ENCODE measurements around the gene SH2D5.
A peak's percentile ranks its signal among the peaks of the same experiment; 100 is the strongest.

The SH2D5 gene

GRCh38 chr1:20703124-20703756, 29.3 kb downstream of the SH2D5 start:
- ChIA-PET POLR2A (no interaction called here), CTCF (interaction anchor here (1.1 to 9.7 kb wide), 3 partner anchors 492 to 665 kb away, joined by 3 to 122 read pairs (median 3); no protein-coding TSS in a partner anchor)
- TF ChIP-seq, protein P1, sequence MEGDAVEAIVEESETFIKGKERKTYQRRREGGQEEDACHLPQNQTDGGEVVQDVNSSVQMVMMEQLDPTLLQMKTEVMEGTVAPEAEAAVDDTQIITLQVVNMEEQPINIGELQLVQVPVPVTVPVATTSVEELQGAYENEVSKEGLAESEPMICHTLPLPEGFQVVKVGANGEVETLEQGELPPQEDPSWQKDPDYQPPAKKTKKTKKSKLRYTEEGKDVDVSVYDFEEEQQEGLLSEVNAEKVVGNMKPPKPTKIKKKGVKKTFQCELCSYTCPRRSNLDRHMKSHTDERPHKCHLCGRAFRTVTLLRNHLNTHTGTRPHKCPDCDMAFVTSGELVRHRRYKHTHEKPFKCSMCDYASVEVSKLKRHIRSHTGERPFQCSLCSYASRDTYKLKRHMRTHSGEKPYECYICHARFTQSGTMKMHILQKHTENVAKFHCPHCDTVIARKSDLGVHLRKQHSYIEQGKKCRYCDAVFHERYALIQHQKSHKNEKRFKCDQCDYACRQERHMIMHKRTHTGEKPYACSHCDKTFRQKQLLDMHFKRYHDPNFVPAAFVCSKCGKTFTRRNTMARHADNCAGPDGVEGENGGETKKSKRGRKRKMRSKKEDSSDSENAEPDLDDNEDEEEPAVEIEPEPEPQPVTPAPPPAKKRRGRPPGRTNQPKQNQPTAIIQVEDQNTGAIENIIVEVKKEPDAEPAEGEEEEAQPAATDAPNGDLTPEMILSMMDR (IDR thresholded peaks at IDR 0.05; ENCODE audit: control extremely low read depth, extremely low read depth, low read depth, missing control alignments), result no peak
- DNase-seq (ENCODE audit: extremely low spot score), result no peak

- TF ChIP-seq, protein P1 (IDR thresholded peaks at IDR 0.05; ENCODE audit: control extremely low read depth, extremely low read depth, low read depth, missing control alignments), result peak; percentile 38
- no peak for DNase-seq (ENCODE audit: extremely low spot score)
- CTCF ChIA-PET, result interaction anchor here (1.1 to 9.7 kb wide), 3 partner anchors 493 to 666 kb away, joined by 3 to 122 read pairs (median 3); no protein-coding TSS in a partner anchor
- POLR2A ChIA-PET, result no interaction called here
These were observed 30.1 kb downstream of the SH2D5 start for GRCh38 chr1:20702416-20702815.

DNA sequence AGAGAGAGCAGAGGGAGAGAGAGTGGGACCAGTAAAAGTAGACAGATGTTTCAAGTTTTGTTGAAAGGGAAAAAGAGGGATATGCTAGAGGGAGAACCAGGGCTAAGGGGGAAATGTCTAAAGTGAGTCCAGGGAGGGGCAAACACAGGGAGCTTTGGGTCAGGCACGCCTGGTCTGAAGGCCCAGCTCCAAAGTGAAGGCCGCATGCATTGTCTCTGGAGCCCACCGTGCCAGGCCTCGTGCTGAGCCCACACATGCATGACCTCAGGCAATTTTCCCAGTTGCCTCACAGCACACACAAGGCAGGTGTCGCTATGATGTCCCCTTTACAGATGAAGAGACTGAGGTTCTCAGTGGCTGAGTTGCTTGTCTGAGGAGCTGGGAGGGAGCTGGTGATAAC, 30.7 kb downstream of the SH2D5 start:
- POLR2A ChIA-PET, result no interaction called here
- CTCF ChIA-PET, result interaction anchor here (1.1 to 9.7 kb wide), 3 partner anchors 494 to 667 kb away, joined by 3 to 122 read pairs (median 3); no protein-coding TSS in a partner anchor
- TF ChIP-seq, protein P1 (IDR thresholded peaks at IDR 0.05; ENCODE audit: control extremely low read depth, extremely low read depth, low read depth, missing control alignments), result no peak
- no peak for DNase-seq (ENCODE audit: extremely low spot score)

DNA sequence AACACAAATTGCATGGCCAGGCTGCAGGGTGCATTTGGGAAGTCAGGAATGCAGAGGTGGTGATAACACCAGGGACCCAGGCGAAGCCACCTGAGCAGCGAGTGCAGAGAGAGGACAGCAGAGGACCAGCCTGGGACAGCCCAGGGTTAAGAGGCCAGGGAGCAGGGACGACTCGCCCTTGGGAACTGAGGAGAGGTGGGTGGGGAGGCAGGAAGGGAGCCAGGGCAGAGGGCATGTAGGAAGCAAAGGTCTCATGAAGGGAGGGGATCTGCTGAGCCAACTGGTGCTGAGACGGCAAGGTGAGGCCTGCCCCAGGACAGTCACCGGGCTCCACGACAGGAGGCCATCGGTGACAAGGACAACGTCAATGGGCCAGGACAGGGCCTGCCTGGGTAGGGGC, 31.1 kb downstream of the SH2D5 start:
- POLR2A ChIA-PET, result no interaction called here
- CTCF ChIA-PET, result interaction anchor here (1.6 to 9.7 kb wide), 2 partner anchors 494 to 667 kb away, joined by 3 to 122 read pairs; no protein-coding TSS in a partner anchor
- DNase-seq (ENCODE audit: extremely low spot score), result no peak
- TF ChIP-seq, protein P1 (IDR thresholded peaks at IDR 0.05; ENCODE audit: control extremely low read depth, extremely low read depth, low read depth, missing control alignments), result no peak

- TF ChIP-seq, protein P1 (IDR thresholded peaks at IDR 0.05; ENCODE audit: control extremely low read depth, extremely low read depth, low read depth, missing control alignments), result no peak
- POLR2A ChIA-PET, result no interaction called here
- no peak for DNase-seq (ENCODE audit: extremely low spot score)
- CTCF ChIA-PET, result interaction anchor here (9.7 kb wide), 1 partner anchor 495 kb away, joined by 122 read pairs; no protein-coding TSS in a partner anchor
These were observed 31.8 kb downstream of the SH2D5 start for GRCh38 chr1:20700636-20701215.

DNA sequence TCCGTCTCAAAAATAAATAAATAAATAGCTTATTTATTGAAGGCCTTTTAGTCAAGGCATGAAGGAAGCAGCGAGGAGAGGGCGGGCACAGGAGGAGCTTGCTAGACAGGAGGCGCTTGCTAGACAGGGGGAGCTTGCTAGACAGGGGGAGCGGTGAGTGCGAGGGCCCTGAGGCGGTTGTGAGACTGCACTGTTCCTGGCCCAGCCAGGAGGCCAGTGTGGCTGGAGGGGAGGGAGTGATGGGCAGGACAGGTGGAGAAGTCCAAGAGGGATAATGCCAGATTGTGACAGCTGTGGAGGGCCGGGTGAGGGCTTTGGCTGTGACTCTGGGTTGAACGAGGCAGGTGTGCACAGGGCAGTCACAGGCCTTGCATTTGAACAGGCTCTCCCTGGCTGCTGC, 32.9 kb downstream of the SH2D5 start:
- TF ChIP-seq, protein P1 (IDR thresholded peaks at IDR 0.05; ENCODE audit: control extremely low read depth, extremely low read depth, low read depth, missing control alignments), result no peak
- ChIA-PET CTCF (interaction anchor here (0.8 to 9.7 kb wide), 5 partner anchors 11 to 668 kb away, joined by 3 to 122 read pairs (median 38); partner anchors contain the start of gene KIF17), POLR2A (no interaction called here)
- DNase-seq (ENCODE audit: extremely low spot score), result no peak

Measured in GM10248 (cell line).